IPS DF 6.9 (cell line): ENCODE measurements around the gene SPACA7.
"Not testable (repeated sequence)": the region's sequence is repeated elsewhere in the genome, so short reads cannot be mapped to it uniquely, and the experiment has no call there.

ENCODE experiments used
- DNase-seq: peaks from one replicate; pipeline ENCODE4 v3.0.0-alpha.2; 2013; ENCODE audit warnings: low read depth, low spot score
- H3K27ac ChIP-seq: one replicate; pipeline ENCODE4 v1.5.1; 2013; ENCODE audit warnings: low read length, control low read depth
- H3K27me3 ChIP-seq: 2 replicates; pipeline ENCODE4 v1.6.1; 2013; ENCODE audit warnings: mild to moderate bottlenecking, low read length; ENCODE audit not compliant: control insufficient read depth, insufficient read depth
- H3K36me3 ChIP-seq: 2 replicates; pipeline ENCODE4 v1.6.1; 2013; ENCODE audit warnings: low read length; ENCODE audit not compliant: control insufficient read depth, insufficient read depth
- H3K4me1 ChIP-seq: 2 replicates; pipeline ENCODE4 v1.6.1; 2013; ENCODE audit warnings: low read length; ENCODE audit not compliant: control insufficient read depth, insufficient read depth
- H3K4me3 ChIP-seq: 2 replicates; pipeline ENCODE4 v1.5.1; 2013; ENCODE audit warnings: mild to moderate bottlenecking, low read length
- H3K9me3 ChIP-seq: 2 replicates; pipeline ENCODE4 v1.6.1; 2013; ENCODE audit warnings: low read length, inconsistent platforms; ENCODE audit not compliant: control insufficient read depth, insufficient read depth
- WGBS: extraction: QIAGEN DNeasy Blood & Tissue Kit; methylation state at CpG from one replicate; pipeline ENCODE4 v1.1.7; 2013; ENCODE audit warnings: mixed read lengths, missing lambda C conversion rate; ENCODE audit not compliant: insufficient read length, insufficient coverage; 5-methylcytosine and 5-hydroxymethylcytosine counted together

SPACA7 gene

DNA sequence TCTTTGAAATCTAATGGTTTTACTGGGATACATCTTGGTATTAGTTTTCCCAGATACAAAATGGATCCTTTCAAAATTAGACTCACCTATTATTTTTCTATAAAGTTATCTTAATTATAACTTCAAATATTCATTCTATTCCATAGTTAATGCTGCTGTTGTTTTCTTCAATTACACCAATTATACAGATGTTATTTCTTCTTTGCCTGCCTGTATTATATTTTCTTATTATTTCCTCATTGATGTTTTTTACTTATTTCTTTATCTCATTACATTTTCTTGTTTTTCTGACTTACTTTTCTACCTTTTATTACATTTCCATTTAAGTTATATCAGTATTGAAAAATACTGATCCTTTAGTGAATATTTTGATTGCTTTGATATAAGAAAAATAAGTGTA, 40.9 kb downstream of the SPACA7 start:
- DNase-seq = no peak
- Histone ChIP-seq H3K4me1 (no peaks in the 10 kb centered on the region), H3K9me3 (peaks cover 4% of the 10 kb centered on the region), H3K4me3 (no peak overlapping the region), H3K36me3 (0 out of 2 replicates have a peak, but pooled peaks cover 2% of the 10 kb centered on the region), H3K27me3 (no peaks in the 10 kb centered on the region), H3K27ac (no peak overlapping the region)

DNA sequence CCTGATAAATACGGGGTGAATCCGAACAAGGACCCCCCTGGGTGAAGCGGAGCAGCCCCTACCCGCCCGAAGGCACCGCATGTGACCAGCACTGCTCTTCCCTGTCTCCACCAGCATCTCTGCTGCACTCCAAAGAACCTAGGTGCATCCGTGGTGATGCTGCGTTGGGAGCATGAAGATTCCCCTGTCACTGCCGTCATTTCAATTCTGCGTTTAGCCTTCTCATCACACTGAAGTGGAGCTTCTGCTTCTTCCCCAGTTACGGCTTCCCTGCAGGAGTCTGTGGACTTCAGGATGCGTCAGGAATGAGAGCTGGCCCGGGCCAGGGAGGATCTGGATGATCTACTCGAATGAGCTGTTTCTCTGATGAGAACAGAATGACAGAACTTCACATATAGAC, 47.9 kb downstream of the SPACA7 start:
- H3K36me3 ChIP-seq = no peaks in the 10 kb centered on the region
- peaks cover 1% of the 10 kb centered on the region; the same call in 1 of the 2 replicates for H3K9me3 ChIP-seq
- no peaks in the 10 kb centered on the region for H3K4me1 ChIP-seq
- WGBS = no CpG with 5 or more reads among the region's 14 CpGs
- DNase-seq = no peak
- no peaks in the 10 kb centered on the region; the same call in 1 of the 2 replicates for H3K27me3 ChIP-seq
- H3K4me3 ChIP-seq = no peak overlapping the region
- H3K27ac ChIP-seq = no peak overlapping the region

DNA sequence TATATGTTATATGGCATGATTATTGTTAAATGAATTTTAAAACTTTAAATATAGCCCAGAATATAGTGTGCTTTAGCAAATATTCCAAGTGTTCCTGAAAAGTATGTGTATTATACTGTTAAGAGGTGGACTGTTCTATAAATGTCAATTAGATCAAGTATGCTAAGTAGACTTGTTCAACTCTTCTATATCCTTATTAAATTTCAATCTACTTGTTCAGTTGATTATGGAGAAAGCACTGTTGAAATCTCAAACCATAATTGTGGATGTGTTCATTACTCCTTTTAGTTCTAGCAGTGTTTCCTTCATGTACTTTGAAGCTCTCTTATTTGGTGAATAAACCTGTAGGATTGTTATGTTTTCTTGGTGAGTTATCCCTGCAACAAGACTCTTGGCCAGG, 52.5 kb downstream of the SPACA7 start:
- DNase-seq = no peak
- no peaks in the 10 kb centered on the region; the same call in 1 of the 2 replicates for H3K27me3 ChIP-seq
- H3K36me3 ChIP-seq = no peaks in the 10 kb centered on the region
- H3K4me1 ChIP-seq = no peaks in the 10 kb centered on the region
- peaks cover 3% of the 10 kb centered on the region; the same call in 1 of the 2 replicates for H3K9me3 ChIP-seq
- no peak overlapping the region for H3K27ac ChIP-seq
- H3K4me3 ChIP-seq = no peak overlapping the region

DNA sequence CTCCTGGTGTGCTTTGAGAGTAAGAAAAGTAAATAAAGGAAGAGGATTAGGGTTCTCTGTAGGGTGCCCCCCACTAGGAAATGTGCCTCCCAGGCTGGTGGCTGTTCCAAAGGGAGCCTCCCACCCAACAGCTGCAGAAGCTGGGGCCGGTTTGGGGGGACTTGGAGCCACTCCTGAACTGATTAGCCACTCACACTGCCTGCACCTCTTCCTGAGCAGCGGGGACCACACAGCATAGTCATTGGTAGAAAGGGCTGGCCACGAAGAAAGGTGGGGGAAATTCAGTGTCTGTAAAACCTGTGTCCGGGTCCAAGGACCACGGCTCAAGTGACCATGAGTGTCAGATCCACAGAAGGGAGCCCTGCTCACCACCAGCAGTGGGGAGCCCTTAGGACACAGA, 55.6 kb downstream of the SPACA7 start:
- no peaks in the 10 kb centered on the region for H3K4me1 ChIP-seq
- WGBS = no CpG with 5 or more reads among the region's 5 CpGs
- no peak for DNase-seq
- H3K27me3 ChIP-seq = no peaks in the 10 kb centered on the region; the same call in 1 of the 2 replicates
- no peak overlapping the region for H3K27ac ChIP-seq
- H3K4me3 ChIP-seq = no peak overlapping the region
- peaks cover 3% of the 10 kb centered on the region; the same call in 1 of the 2 replicates for H3K9me3 ChIP-seq
- no peaks in the 10 kb centered on the region for H3K36me3 ChIP-seq

DNA sequence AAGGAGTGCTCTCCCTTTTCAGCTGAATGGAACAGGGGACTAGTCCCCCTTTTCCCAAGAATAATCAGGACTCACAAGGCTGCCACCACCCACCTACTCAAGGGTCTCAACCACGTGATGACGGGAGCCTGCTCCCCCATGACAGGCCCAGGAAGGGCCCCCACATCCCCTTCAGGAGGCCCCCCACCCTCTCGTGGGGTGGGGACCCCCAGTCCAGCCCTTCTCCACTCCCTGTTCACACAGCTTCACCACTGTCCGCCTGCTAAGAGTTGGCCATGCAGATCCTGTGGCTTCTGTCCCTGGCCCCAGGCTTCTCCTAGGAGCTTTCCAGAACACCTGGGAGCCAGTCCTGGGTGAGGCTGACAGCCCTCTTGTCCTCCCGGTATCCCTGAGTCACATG, 56.6 kb downstream of the SPACA7 start:
- not testable (repeated sequence) for H3K36me3 ChIP-seq, H3K4me1 ChIP-seq, H3K27ac ChIP-seq, H3K4me3 ChIP-seq, DNase-seq, H3K27me3 ChIP-seq, H3K9me3 ChIP-seq
- no CpG with 5 or more reads among the region's 5 CpGs for WGBS

DNA sequence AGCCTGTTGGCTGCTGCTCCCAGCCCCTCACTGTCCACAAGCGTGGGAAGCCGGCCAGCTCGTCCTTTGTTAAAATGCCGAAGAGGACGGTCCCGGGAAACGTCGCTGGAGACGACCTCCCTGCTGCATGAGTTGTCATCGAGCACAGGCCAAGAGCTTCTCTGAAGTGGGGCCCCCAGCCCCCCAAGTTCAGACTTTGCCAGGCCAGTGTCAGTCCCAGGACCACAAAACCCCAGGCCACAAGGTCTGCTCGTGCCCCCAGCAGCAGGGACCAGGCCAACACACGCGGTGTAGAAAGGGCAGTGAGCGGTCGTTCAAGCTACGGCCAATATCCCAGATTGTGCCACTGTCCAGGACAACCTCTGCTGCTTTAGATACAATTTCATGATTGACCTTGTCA, 57.4 kb downstream of the SPACA7 start:
- not testable (repeated sequence) for H3K27me3 ChIP-seq, H3K27ac ChIP-seq, H3K4me3 ChIP-seq, H3K4me1 ChIP-seq, DNase-seq, H3K36me3 ChIP-seq, H3K9me3 ChIP-seq
- no CpG with 5 or more reads among the region's 16 CpGs for WGBS

DNA sequence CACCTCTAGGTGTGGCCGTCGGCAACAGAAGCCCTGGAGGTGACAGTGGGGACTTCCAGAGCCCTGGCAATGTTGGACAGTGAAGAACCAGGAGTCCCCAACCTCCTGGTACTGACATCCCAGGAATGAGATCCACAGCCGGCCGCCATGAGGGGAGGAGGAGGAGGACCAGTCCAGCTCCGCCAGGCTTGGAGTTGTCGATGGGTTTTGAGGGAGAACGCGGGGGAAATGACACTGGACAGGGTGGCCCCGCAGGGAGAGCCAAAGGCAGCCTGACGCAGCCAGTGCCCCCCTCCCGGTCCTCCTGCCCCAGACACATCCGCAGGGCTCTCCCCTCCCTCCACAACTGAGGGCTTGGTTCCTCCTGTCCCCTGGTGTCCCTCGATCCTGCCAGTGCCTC, 57.9 kb downstream of the SPACA7 start:
- Histone ChIP-seq H3K36me3 (no peaks in the 10 kb centered on the region), H3K4me1 (no peaks in the 10 kb centered on the region), H3K9me3 (peaks cover 1% of the 10 kb centered on the region; the same call in 1 of the 2 replicates), H3K4me3 (no peak overlapping the region), H3K27ac (no peak overlapping the region), H3K27me3 (no peaks in the 10 kb centered on the region)
- no peak for DNase-seq
- WGBS = no CpG with 5 or more reads among the region's 13 CpGs

DNA sequence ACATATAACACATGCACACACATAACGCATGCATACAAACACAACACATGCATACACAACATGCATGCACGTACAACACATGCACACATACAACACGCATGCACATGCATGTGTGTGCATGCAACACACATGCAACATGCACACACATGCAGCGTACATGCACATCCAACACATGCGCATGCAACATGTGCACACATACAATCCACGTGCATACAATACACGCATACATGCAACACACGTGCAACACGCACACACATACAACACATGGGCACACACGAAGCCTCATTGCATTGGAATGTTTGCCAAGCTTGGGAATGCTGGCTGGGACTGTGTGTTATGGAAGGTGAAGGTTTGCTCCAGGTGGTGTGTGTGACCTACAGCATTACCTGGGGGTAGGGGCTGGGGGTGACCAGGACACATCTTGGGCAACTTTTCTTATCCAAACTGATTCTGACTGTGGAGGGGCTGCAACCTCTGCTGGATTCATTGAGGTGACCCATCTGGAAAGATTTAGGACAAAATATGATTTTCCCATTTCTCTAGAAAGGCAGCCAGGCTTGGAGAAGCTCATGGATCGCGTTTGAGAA, 58.9 kb downstream of the SPACA7 start:
- H3K9me3 ChIP-seq = peaks cover 1% of the 10 kb centered on the region; the same call in 1 of the 2 replicates
- no peak for DNase-seq
- H3K4me1 ChIP-seq = no peaks in the 10 kb centered on the region
- H3K4me3 ChIP-seq = no peak overlapping the region
- WGBS = no CpG with 5 or more reads among the region's 12 CpGs
- H3K36me3 ChIP-seq = no peaks in the 10 kb centered on the region
- H3K27ac ChIP-seq = no peak overlapping the region
- no peaks in the 10 kb centered on the region for H3K27me3 ChIP-seq

DNA sequence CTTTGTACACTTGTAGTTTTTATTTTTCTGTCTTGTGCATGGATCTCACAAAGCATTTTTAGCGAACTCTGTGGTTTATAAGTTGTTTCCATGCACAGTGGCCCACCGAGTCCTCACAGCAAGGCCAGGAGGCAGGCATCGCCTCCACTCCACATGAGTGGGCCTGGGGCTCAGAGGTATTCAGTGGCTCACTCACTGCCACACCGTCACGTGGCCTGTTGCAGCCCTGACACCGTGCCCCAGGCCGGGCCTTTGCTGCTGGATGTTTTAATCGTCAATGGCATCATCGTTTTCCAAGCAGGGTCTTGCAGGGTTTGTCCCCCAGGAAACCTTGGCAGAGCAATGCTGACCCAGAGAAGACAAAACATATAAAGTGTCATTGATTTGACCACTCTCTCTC, 59.8 kb downstream of the SPACA7 start:
- Histone ChIP-seq H3K27ac (no peak overlapping the region), H3K36me3 (no peaks in the 10 kb centered on the region), H3K4me3 (no peak overlapping the region), H3K4me1 (no peaks in the 10 kb centered on the region), H3K9me3 (no peaks in the 10 kb centered on the region), H3K27me3 (no peaks in the 10 kb centered on the region)
- WGBS = no CpG with 5 or more reads among the region's 9 CpGs
- no peak for DNase-seq

DNA sequence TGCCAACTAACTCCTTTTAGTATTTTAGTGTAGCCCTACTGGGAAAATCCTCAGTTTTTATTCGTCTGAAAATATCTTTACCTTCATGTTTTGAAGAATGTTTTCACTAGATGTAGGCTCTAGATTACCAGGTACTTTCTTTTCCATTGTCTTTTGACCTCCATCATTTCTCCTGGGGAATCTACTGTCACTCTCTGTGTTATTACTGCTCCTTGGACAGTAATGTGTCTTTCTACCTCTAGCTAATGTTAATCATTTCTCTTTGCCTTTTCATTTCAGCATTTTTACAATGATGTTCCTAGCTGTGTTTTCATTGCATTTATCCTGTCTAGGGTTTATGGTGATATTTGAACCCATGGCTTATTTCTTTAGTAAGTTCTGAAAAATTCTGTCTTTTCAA, 61.9 kb downstream of the SPACA7 start:
- Histone ChIP-seq H3K9me3 (no peaks in the 10 kb centered on the region), H3K27ac (no peak overlapping the region), H3K4me1 (no peaks in the 10 kb centered on the region), H3K27me3 (no peaks in the 10 kb centered on the region), H3K36me3 (no peaks in the 10 kb centered on the region), H3K4me3 (no peak overlapping the region)
- WGBS = no CpG with 5 or more reads among the region's 1 CpG
- DNase-seq = no peak

DNA sequence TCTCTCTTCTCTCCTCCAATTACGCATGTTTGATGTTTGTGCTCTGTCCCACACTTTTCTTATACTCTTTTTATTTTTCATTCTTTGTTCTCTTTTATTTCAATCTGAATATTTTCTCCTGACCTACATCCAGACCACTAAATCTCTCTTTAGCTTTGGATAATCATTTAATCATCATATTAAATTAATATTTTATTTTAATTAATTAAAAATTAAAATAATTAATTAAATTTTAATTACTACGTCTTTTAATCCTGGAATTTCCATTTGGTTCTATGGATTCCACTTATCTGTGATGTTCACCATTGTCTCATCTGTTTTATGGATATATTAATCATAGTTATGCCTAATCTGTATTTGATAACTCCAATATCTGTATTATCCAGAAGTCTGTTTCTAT, 62.4 kb downstream of the SPACA7 start:
- no peaks in the 10 kb centered on the region for H3K9me3 ChIP-seq
- no peak for DNase-seq
- no peaks in the 10 kb centered on the region for H3K36me3 ChIP-seq
- no peak overlapping the region for H3K27ac ChIP-seq
- H3K27me3 ChIP-seq = no peaks in the 10 kb centered on the region
- H3K4me1 ChIP-seq = no peaks in the 10 kb centered on the region
- no CpG with 5 or more reads among the region's 2 CpGs for WGBS
- no peak overlapping the region for H3K4me3 ChIP-seq
